ENCODE data around the gene REXO5.

- TF ChIP-seq CTCF (IDR thresholded peaks at IDR 0.05) (no peak), EP300 (IDR thresholded peaks at IDR 0.05) (no peak)
Observed at GRCh38 chr16:20847550-20847949, 41.2 kb downstream of the REXO5 start.
